ENCODE measurements around the gene MAP4K1.
"Not testable (repeated sequence)": the region's sequence is repeated elsewhere in the genome, so short reads cannot be mapped to it uniquely, and the experiment has no call there.

Gene MAP4K1

GRCh38 chr19:38564981-38565690 lies 52.6 kb downstream of the MAP4K1 start:
- TF ChIP-seq CTCF (IDR thresholded peaks at IDR 0.05; ENCODE audit: low read depth, low read length): no peak
- no peak overlapping the region for H3K4me3 ChIP-seq (ENCODE audit: low read depth, low read length)

- TF ChIP-seq CTCF (IDR thresholded peaks at IDR 0.05; ENCODE audit: low read depth, low read length): no peak
- H3K4me3 ChIP-seq (ENCODE audit: low read depth, low read length): no peak overlapping the region
Measured at GRCh38 chr19:38563475-38563874, 54.3 kb downstream of the MAP4K1 start.

- TF ChIP-seq CTCF (IDR thresholded peaks at IDR 0.05; ENCODE audit: low read depth, low read length): no peak
Measured at GRCh38 chr19:38562096-38562495, 55.7 kb downstream of the MAP4K1 start.

GRCh38 chr19:38561658-38562057 lies 56.1 kb downstream of the MAP4K1 start:
- no peak for TF ChIP-seq CTCF (IDR thresholded peaks at IDR 0.05; ENCODE audit: low read depth, low read length)

More at GRCh38 chr19:38562096-38562495, 55.7 kb downstream of the MAP4K1 start:
- no peak overlapping the region for H3K4me3 ChIP-seq (ENCODE audit: low read depth, low read length)

GRCh38 chr19:38561053-38561606 lies 56.6 kb downstream of the MAP4K1 start:
- H3K4me3 ChIP-seq (ENCODE audit: low read depth, low read length): no peak overlapping the region
- no peak for TF ChIP-seq CTCF (IDR thresholded peaks at IDR 0.05; ENCODE audit: low read depth, low read length)

More at GRCh38 chr19:38561658-38562057, 56.1 kb downstream of the MAP4K1 start:
- H3K4me3 ChIP-seq (ENCODE audit: low read depth, low read length): no peak overlapping the region

GRCh38 chr19:38559428-38560401 lies 58.0 kb downstream of the MAP4K1 start:
- TF ChIP-seq CTCF (IDR thresholded peaks at IDR 0.05; ENCODE audit: low read depth, low read length): no peak
- no peak overlapping the region for H3K4me3 ChIP-seq (ENCODE audit: low read depth, low read length)

GRCh38 chr19:38558933-38559332 lies 58.8 kb downstream of the MAP4K1 start:
- H3K4me3 ChIP-seq (ENCODE audit: low read depth, low read length): not testable (repeated sequence)

Measured in WI38 (cell line).